IPS-15b (cell line): ENCODE results near the gene MRPL3.

Experiments used
- H3K27me3 ChIP-seq: one replicate; pipeline ENCODE4 v1.6.1; 2013; ENCODE audit warnings: low read length; ENCODE audit not compliant: control insufficient read depth, insufficient read depth
- H3K36me3 ChIP-seq: one replicate; pipeline ENCODE4 v1.6.1; 2013; ENCODE audit warnings: low read length; ENCODE audit not compliant: control insufficient read depth, insufficient read depth
- H3K4me1 ChIP-seq: one replicate; pipeline ENCODE4 v1.6.1; 2013; ENCODE audit warnings: mild to moderate bottlenecking, low read length; ENCODE audit not compliant: control insufficient read depth, insufficient read depth
- H3K4me3 ChIP-seq: one replicate; pipeline ENCODE4 v1.5.1; 2013; ENCODE audit warnings: low read depth, low read length
- H3K9ac ChIP-seq: one replicate; pipeline ENCODE4 v1.6.1; 2013; ENCODE audit warnings: low read depth, mild to moderate bottlenecking, low read length
- H3K9me3 ChIP-seq: one replicate; pipeline ENCODE4 v1.6.1; 2013; ENCODE audit warnings: mild to moderate bottlenecking, low read length; ENCODE audit not compliant: control insufficient read depth, insufficient read depth

The MRPL3 gene

GRCh38 chr3:131502530-131503319 is at the start of gene MRPL3:
MRPL3 (minus strand) TSS chr3:131502971; CDS start chr3:131502821, 150 bp downstream.
- Histone ChIP-seq H3K36me3 (peaks cover 9% of the 10 kb centered on the region), H3K27me3 (peaks cover 13% of the 10 kb centered on the region), H3K4me1 (no peaks in the 10 kb centered on the region), H3K9me3 (no peaks in the 10 kb centered on the region), H3K4me3 (peak within 1 kb of the TSS; percentile 100), H3K9ac (peak within 1 kb of the TSS; percentile 100)

GRCh38 chr3:131551761-131552160 is 49.0 kb upstream of the MRPL3 start:
- H3K27me3 ChIP-seq = no peaks in the 10 kb centered on the region
- H3K4me3 ChIP-seq = no peak overlapping the region
- no peak overlapping the region for H3K9ac ChIP-seq
- no peaks in the 10 kb centered on the region for H3K36me3 ChIP-seq
- H3K4me1 ChIP-seq = no peaks in the 10 kb centered on the region
- no peaks in the 10 kb centered on the region for H3K9me3 ChIP-seq

GRCh38 chr3:131550562-131551465 is 48.0 kb upstream of the MRPL3 start:
- H3K4me1 ChIP-seq = no peaks in the 10 kb centered on the region
- no peak overlapping the region for H3K4me3 ChIP-seq
- H3K9ac ChIP-seq = no peak overlapping the region
- no peaks in the 10 kb centered on the region for H3K36me3 ChIP-seq
- H3K27me3 ChIP-seq = no peaks in the 10 kb centered on the region
- no peaks in the 10 kb centered on the region for H3K9me3 ChIP-seq

- Histone ChIP-seq H3K36me3 (no peaks in the 10 kb centered on the region), H3K4me1 (no peaks in the 10 kb centered on the region), H3K27me3 (no peaks in the 10 kb centered on the region), H3K9ac (no peak overlapping the region), H3K4me3 (no peak overlapping the region), H3K9me3 (no peaks in the 10 kb centered on the region)
These were observed 46.6 kb upstream of the MRPL3 start for GRCh38 chr3:131549340-131549739.

- H3K9me3 ChIP-seq = no peaks in the 10 kb centered on the region
These were observed 44.8 kb upstream of the MRPL3 start for GRCh38 chr3:131547585-131547984.

GRCh38 chr3:131546441-131546840 is 43.7 kb upstream of the MRPL3 start:
- H3K4me1 ChIP-seq = no peaks in the 10 kb centered on the region

More at GRCh38 chr3:131547585-131547984, 44.8 kb upstream of the MRPL3 start:
- Histone ChIP-seq H3K4me3 (no peak overlapping the region), H3K36me3 (no peaks in the 10 kb centered on the region), H3K27me3 (no peaks in the 10 kb centered on the region), H3K9ac (no peak overlapping the region), H3K4me1 (no peaks in the 10 kb centered on the region)

GRCh38 chr3:131544557-131544956 is 41.8 kb upstream of the MRPL3 start:
- H3K9ac ChIP-seq = no peak overlapping the region

More at GRCh38 chr3:131546441-131546840, 43.7 kb upstream of the MRPL3 start:
- Histone ChIP-seq H3K9ac (no peak overlapping the region), H3K27me3 (no peaks in the 10 kb centered on the region), H3K9me3 (no peaks in the 10 kb centered on the region), H3K36me3 (no peaks in the 10 kb centered on the region), H3K4me3 (no peak overlapping the region)

GRCh38 chr3:131543714-131544113 is 40.9 kb upstream of the MRPL3 start:
- Histone ChIP-seq H3K4me1 (no peaks in the 10 kb centered on the region), H3K9me3 (no peaks in the 10 kb centered on the region), H3K36me3 (no peaks in the 10 kb centered on the region), H3K9ac (no peak overlapping the region), H3K4me3 (no peak overlapping the region), H3K27me3 (no peaks in the 10 kb centered on the region)

More at GRCh38 chr3:131544557-131544956, 41.8 kb upstream of the MRPL3 start:
- H3K4me1 ChIP-seq = no peaks in the 10 kb centered on the region
- H3K4me3 ChIP-seq = no peak overlapping the region
- H3K9me3 ChIP-seq = no peaks in the 10 kb centered on the region
- no peaks in the 10 kb centered on the region for H3K36me3 ChIP-seq
- H3K27me3 ChIP-seq = no peaks in the 10 kb centered on the region

GRCh38 chr3:131541288-131541687 is 38.5 kb upstream of the MRPL3 start:
- no peak overlapping the region for H3K4me3 ChIP-seq
- H3K36me3 ChIP-seq = no peaks in the 10 kb centered on the region
- no peaks in the 10 kb centered on the region for H3K4me1 ChIP-seq
- no peaks in the 10 kb centered on the region for H3K9me3 ChIP-seq
- H3K9ac ChIP-seq = no peak overlapping the region
- no peaks in the 10 kb centered on the region for H3K27me3 ChIP-seq

- Histone ChIP-seq H3K9me3 (no peaks in the 10 kb centered on the region), H3K4me1 (peaks cover under 1% of the 10 kb centered on the region), H3K27me3 (no peaks in the 10 kb centered on the region), H3K9ac (no peak overlapping the region), H3K36me3 (no peaks in the 10 kb centered on the region), H3K4me3 (no peak overlapping the region)
These were observed 38.0 kb upstream of the MRPL3 start for GRCh38 chr3:131540821-131541220.

GRCh38 chr3:131540143-131540542 is 37.4 kb upstream of the MRPL3 start:
- Histone ChIP-seq H3K27me3 (no peaks in the 10 kb centered on the region), H3K4me3 (no peak overlapping the region), H3K9me3 (no peaks in the 10 kb centered on the region)

More at GRCh38 chr3:131540143-131540542, 37.4 kb upstream of the MRPL3 start:
- no peak overlapping the region for H3K9ac ChIP-seq
- H3K36me3 ChIP-seq = no peaks in the 10 kb centered on the region
- peaks cover 6% of the 10 kb centered on the region for H3K4me1 ChIP-seq
